ENCODE data around the gene PLK3.
"Not testable (repeated sequence)": the region's sequence is repeated elsewhere in the genome, so short reads cannot be mapped to it uniquely, and the experiment has no call there.

Gene PLK3

DNA sequence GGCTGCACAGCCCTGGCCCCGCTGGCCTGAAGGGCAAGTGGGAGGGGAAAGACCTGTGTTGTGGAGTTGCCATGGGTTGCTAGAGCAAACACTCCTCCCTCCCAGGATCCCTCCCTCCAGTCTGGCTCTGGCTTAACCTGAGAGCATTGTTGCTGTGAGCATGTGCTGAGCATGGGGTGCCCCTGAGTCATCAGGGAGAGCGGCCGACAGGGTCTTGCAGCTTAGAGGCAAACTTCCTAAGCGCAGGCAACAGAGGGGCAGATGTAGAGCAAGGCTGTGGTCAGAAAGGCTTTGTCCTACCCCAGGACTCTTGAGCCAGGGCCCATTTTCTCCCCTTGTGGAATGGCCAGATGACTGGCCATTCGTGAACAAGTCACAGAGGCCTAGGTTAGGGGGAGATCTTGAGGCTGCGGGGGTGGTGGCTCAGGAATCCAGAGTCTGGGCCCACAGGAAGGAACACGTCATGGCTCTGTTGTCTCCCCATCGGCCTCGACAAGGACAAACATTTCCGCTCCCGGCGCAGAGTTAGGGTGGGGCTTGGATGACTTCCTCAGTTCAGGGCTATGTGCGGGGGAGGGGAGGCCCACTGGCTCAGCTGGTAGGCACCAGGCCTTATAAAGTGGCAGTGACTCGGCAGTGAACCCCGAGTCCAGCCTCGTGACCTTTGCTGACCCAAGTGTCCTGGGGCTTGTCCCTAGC, 7.3 kb downstream of the PLK3 start:
- Histone ChIP-seq H3K27me3 (ENCODE audit: control insufficient read depth, insufficient read depth, low read length) (no peaks in the 10 kb centered on the region), H3K36me3 (ENCODE audit: control insufficient read depth, insufficient read depth, low read length) (peaks cover 20% of the 10 kb centered on the region), H3K4me3 (ENCODE audit: low read length) (no peak overlapping the region), H3K4me1 (ENCODE audit: control insufficient read depth, insufficient read depth, low read length) (peaks cover 66% of the 10 kb centered on the region), H3K9ac (ENCODE audit: low read length) (peak overlapping the region; percentile 89), H3K9me3 (ENCODE audit: control insufficient read depth, low read length) (no peaks in the 10 kb centered on the region)

DNA sequence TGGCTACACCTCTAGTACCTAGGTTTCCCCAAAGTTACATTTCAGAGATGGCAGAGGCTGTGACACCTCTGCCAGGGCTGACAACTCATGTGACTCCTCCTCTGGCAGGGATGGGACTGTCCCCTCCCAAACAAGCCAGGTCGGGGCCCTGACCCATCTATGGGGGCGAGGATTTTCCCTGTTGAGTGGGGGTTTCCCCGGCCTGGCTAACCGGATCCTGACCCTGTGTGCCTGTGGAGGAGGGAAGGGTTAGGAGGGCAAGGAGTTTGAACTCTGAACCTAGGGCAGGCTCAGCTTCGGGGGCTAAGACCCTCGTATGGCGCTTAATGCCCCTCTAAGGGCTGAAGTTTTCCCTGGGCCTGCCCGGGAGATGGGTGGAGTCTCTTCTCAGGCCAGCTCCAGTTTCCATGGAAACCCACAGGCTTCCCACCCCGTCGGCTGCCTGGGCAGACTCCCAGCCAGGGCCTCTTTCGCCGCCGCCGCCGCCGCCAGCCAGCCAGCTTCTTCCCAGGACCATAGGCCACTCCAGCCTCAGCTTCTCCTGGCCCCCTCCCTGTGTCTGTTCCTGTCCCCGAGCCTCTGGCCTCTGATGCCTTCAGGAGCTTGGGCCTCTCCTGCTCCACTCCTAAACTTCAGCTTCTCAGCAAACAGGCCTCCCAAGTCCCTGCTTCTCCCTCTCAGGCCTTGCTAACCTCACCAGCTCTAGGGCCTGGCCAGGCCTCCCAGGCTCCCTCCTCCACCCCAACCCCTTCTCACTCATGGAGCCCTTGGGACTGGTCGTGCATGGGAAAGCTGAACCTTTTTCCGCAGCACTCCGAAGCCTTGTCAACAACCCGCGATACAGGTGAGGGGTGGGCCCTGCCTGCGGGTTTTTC, 8.1 kb downstream of the PLK3 start, which contains the start of gene BTBD19:
BTBD19 (plus strand) TSS at position 461 of the 875 bp plus-strand sequence; CDS start at position 759, 298 bp downstream.
- peaks cover 14% of the 10 kb centered on the region for H3K36me3 ChIP-seq (ENCODE audit: control insufficient read depth, insufficient read depth, low read length)
- peak within 1 kb of the TSS; percentile 89 for H3K9ac ChIP-seq (ENCODE audit: low read length)
- H3K9me3 ChIP-seq (ENCODE audit: control insufficient read depth, low read length), result no peaks in the 10 kb centered on the region
- peak within 1 kb of the TSS; percentile 6 for H3K4me3 ChIP-seq (ENCODE audit: low read length)
- H3K4me1 ChIP-seq (ENCODE audit: control insufficient read depth, insufficient read depth, low read length), result peaks cover 63% of the 10 kb centered on the region
- no peaks in the 10 kb centered on the region for H3K27me3 ChIP-seq (ENCODE audit: control insufficient read depth, insufficient read depth, low read length)

DNA sequence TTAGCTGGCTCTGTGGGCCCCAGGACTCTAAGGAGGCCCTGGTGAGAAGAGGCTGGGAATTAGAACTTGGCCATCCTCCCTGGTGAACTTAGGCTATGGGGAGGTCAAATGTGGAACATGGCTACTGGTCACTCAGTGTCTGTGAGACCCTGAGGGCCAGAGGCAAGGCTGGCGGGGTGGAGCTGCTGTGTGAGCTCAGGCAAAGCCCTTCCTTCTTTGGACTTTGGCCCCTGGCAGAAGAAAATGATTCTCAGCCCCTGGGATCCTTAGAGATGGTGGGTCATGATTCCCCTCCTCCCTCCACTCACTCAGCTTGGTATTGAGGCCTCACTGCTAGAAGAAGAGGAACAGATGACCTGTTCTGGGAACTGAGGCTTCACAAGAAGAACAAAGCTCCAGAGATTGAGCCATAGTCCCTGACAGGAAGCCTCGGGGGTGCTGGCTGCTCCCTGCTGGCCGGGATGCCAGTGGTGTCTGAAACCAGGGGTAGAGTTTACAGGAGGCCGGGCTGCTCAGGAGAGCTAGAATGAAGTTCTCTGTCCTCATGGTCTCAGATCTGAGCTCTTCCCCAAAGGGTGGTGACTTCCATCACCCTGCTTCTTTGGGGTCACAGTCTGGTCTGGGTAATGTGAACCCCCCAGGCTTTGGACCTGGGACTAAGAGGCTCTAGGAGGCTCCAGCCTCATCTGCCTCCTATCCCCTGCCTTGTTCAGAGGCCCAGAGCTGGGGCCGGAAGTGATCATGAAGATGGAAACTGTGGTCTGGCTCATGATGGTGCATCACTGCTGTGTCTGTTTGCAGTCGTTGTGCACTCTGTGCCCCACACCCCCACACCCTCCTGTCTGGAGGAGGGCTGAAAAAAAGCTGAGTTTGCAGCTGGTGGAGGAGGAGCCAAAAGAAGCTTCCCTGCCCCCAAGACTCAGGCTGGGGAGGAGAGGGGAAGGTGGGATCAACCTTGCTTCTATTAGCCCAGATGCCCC, 9.1 kb downstream of the PLK3 start:
- Histone ChIP-seq H3K9ac (ENCODE audit: low read length) (peak overlapping the region; percentile 89), H3K4me1 (ENCODE audit: control insufficient read depth, insufficient read depth, low read length) (peaks cover 58% of the 10 kb centered on the region), H3K4me3 (ENCODE audit: low read length) (peak overlapping the region; percentile 6), H3K36me3 (ENCODE audit: control insufficient read depth, insufficient read depth, low read length) (peaks cover 11% of the 10 kb centered on the region), H3K27me3 (ENCODE audit: control insufficient read depth, insufficient read depth, low read length) (no peaks in the 10 kb centered on the region), H3K9me3 (ENCODE audit: control insufficient read depth, low read length) (no peaks in the 10 kb centered on the region)

DNA sequence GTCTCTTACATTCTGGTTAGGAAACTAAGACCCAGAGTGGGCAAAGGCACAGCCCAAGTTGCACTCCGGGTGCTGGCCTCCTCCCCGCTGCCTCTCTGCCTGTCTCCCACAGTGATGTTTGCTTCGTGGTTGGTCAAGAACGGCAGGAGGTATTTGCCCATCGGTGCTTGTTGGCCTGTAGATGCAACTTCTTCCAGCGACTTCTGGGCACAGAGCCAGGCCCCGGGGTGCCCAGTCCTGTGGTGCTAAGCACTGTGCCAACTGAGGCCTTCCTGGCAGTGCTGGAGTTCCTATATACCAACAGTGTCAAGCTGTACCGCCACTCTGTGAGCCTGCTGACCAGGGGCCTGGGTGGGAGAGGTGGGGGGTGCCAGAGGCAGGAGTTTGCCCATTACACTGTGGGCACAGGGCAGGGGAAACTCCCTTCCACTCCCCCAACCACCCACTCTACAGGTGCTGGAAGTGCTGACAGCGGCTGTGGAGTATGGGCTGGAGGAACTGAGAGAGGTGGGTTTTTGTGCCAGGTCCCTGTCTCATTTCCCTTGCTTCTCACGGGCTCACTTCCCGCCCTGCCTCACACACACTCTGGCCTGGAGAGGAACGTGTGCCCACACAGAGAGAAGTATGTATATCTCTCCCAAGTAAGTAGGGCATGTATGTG, 10.1 kb downstream of the PLK3 start:
- peak overlapping the region; percentile 89 for H3K9ac ChIP-seq (ENCODE audit: low read length)
- peaks cover 63% of the 10 kb centered on the region for H3K4me1 ChIP-seq (ENCODE audit: control insufficient read depth, insufficient read depth, low read length)
- H3K36me3 ChIP-seq (ENCODE audit: control insufficient read depth, insufficient read depth, low read length), result peaks cover 9% of the 10 kb centered on the region
- H3K9me3 ChIP-seq (ENCODE audit: control insufficient read depth, low read length), result no peaks in the 10 kb centered on the region
- no peaks in the 10 kb centered on the region for H3K27me3 ChIP-seq (ENCODE audit: control insufficient read depth, insufficient read depth, low read length)
- peak overlapping the region; percentile 6 for H3K4me3 ChIP-seq (ENCODE audit: low read length)

DNA sequence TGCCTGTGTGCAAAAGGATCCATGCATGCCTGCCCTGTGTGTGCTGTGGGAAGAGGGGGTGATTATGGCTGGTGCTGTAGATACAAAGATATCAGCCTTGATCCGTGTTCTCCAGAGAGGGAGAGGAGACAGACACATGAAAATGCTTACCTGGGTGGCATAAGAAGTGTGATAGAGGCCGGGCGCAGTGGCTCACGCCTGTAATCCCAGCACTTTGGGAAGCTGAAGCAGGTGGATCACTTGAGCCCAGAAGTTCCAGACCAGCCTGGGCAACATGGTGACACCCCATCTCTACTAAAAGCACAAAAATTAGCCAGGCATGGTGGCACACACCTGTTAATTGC, 10.6 kb downstream of the PLK3 start:
- not testable (repeated sequence) for H3K9me3 ChIP-seq (ENCODE audit: control insufficient read depth, low read length); H3K36me3 ChIP-seq (ENCODE audit: control insufficient read depth, insufficient read depth, low read length); H3K4me3 ChIP-seq (ENCODE audit: low read length); H3K27me3 ChIP-seq (ENCODE audit: control insufficient read depth, insufficient read depth, low read length); H3K9ac ChIP-seq (ENCODE audit: low read length)
- peaks cover 62% of the 10 kb centered on the region for H3K4me1 ChIP-seq (ENCODE audit: control insufficient read depth, insufficient read depth, low read length)

DNA sequence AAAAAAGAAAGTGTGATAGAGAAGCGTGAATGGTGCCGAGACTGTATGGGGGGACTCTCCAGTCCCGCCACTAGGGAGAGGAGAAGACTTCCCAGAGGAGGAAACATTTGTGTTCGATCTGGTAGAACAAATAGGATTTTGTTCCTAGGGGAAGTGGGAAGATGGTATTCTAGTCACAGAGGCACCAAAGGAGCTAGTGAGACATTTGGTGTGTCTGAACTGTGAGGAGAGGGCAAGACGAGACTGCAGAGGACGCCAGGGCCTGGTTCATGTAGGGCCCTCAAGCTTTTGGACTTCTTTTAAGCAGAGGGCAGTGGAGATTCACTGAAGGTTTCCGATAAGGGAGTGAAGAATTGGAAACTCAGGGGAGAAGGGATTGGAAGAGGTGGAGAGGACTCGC, 11.1 kb downstream of the PLK3 start:
- Histone ChIP-seq H3K36me3 (ENCODE audit: control insufficient read depth, insufficient read depth, low read length) (peaks cover 5% of the 10 kb centered on the region), H3K9me3 (ENCODE audit: control insufficient read depth, low read length) (no peaks in the 10 kb centered on the region), H3K4me3 (ENCODE audit: low read length) (no peak overlapping the region), H3K9ac (ENCODE audit: low read length) (no peak overlapping the region), H3K27me3 (ENCODE audit: control insufficient read depth, insufficient read depth, low read length) (no peaks in the 10 kb centered on the region), H3K4me1 (ENCODE audit: control insufficient read depth, insufficient read depth, low read length) (peaks cover 57% of the 10 kb centered on the region)

DNA sequence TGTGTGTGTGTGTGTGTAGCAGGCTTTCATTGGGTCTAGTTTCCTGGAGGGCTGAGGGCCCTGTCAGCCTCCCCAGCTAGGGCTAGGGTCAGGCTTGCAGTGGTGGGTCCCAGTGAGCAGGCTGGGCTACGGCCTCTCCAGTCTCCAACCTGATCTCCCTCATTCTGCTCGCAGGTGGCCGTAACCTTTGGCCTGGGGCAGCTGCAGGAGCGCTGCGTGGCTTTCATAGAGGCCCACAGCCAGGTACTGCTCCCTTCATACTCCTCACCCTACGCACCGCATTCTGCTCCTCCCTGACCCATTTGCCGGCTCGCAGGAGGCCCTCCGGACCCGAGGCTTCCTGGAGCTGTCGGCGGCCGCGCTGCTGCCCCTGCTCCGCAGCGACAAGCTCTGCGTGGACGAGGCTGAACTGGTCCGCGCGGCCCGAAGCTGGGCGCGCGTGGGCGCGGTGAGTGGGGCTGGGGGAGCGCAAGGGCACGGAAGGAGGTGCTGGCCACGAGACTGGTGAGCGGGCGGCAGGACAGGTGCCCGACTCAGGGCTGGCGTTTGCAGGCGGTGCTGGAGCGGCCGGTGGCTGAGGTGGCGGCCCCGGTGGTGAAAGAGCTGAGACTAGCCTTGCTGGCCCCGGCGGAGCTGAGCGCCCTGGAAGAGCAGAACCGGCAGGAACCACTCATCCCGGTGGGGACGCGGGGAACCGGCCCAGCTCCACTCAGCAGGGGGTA, 12.8 kb downstream of the PLK3 start:
- Histone ChIP-seq H3K4me3 (ENCODE audit: low read length) (peak overlapping the region; percentile 49), H3K36me3 (ENCODE audit: control insufficient read depth, insufficient read depth, low read length) (no peaks in the 10 kb centered on the region), H3K9ac (ENCODE audit: low read length) (peak overlapping the region; percentile 69), H3K9me3 (ENCODE audit: control insufficient read depth, low read length) (no peaks in the 10 kb centered on the region), H3K4me1 (ENCODE audit: control insufficient read depth, insufficient read depth, low read length) (peaks cover 40% of the 10 kb centered on the region), H3K27me3 (ENCODE audit: control insufficient read depth, insufficient read depth, low read length) (no peaks in the 10 kb centered on the region)

DNA sequence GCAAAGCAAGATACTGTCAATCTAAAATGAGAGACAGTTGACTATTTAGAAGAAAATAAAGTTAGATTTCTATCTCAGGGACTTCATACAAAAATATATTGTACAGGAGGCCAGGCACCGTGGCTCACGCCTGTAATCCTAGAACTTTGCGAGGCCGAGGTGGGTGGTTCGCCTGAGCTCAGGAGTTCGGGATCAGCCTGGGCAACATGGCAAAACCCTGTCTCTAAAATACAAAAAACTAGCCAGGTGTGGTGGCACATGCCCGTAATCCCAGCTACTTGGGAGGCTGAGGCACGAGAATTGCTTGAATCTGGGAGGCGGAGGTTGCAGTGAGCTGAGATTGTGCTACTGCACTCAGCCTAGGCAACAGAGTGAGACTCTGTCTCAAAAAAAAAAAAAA, 15.7 kb downstream of the PLK3 start:
- H3K9ac ChIP-seq (ENCODE audit: low read length); H3K4me3 ChIP-seq (ENCODE audit: low read length); H3K27me3 ChIP-seq (ENCODE audit: control insufficient read depth, insufficient read depth, low read length); H3K36me3 ChIP-seq (ENCODE audit: control insufficient read depth, insufficient read depth, low read length); H3K9me3 ChIP-seq (ENCODE audit: control insufficient read depth, low read length): not testable (repeated sequence)
- H3K4me1 ChIP-seq (ENCODE audit: control insufficient read depth, insufficient read depth, low read length), result peaks cover 31% of the 10 kb centered on the region

DNA sequence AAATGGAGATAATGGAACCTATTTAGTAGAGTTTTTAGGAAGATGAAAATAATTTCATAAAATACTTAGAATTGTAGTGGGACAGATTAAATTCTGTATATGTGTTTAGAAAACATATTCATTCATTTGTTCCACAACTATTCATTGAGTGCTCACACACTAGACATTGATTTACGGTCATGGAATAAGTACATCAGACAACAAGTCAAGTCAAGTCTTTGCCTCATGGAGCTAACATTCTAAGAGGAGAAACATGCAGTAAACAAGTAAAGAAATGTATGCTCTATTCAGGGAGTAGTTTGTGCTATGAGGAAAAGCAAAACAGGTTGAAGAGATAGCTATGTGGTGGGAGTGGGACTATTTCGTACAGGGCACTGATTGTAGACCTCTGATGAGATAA, 17.1 kb downstream of the PLK3 start:
- no peaks in the 10 kb centered on the region for H3K9me3 ChIP-seq (ENCODE audit: control insufficient read depth, low read length)
- no peak overlapping the region for H3K9ac ChIP-seq (ENCODE audit: low read length)
- H3K27me3 ChIP-seq (ENCODE audit: control insufficient read depth, insufficient read depth, low read length), result no peaks in the 10 kb centered on the region
- no peaks in the 10 kb centered on the region for H3K36me3 ChIP-seq (ENCODE audit: control insufficient read depth, insufficient read depth, low read length)
- H3K4me1 ChIP-seq (ENCODE audit: control insufficient read depth, insufficient read depth, low read length), result peaks cover 33% of the 10 kb centered on the region
- H3K4me3 ChIP-seq (ENCODE audit: low read length), result no peak overlapping the region

DNA sequence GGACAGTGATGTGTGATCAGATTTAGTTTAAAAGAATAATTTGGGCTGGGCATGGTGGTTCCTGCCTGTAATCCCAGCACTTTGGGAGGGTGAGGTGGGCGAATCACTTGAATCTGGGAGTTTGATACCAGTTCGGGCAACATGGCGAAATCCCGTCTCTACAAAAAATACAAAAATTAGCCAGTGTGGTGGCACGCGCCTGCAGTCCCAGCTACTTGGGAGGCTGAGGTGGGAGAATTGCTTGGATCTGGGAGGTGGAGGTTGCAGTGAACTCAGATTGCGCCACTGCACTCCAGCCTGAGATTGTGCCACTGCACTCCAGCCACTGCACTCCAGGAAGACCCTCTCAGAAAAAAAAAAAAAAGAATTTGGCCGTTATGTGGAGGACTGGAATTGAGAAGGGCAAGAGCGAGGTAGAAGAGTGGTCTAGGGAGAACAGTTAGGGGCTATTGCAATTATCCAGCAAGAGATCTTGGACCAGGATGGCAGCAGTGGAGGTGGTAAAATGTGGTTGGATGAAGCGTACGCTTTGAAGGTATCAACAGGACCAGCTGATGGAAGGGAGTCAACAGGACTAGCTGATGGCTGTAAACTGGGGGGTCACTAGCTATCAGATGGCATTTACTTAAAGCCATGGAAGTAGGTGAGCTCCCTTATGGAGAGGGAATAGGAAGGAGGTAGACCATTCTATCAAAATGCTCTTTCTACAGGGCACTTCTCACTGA, 17.8 kb downstream of the PLK3 start:
- H3K9ac ChIP-seq (ENCODE audit: low read length), result no peak overlapping the region
- no peaks in the 10 kb centered on the region for H3K36me3 ChIP-seq (ENCODE audit: control insufficient read depth, insufficient read depth, low read length)
- no peak overlapping the region for H3K4me3 ChIP-seq (ENCODE audit: low read length)
- H3K9me3 ChIP-seq (ENCODE audit: control insufficient read depth, low read length), result no peaks in the 10 kb centered on the region
- no peaks in the 10 kb centered on the region for H3K27me3 ChIP-seq (ENCODE audit: control insufficient read depth, insufficient read depth, low read length)
- peaks cover 33% of the 10 kb centered on the region for H3K4me1 ChIP-seq (ENCODE audit: control insufficient read depth, insufficient read depth, low read length)

Measured in mucosa of stomach (tissue), 1 donor.